ENCODE data around the gene CEMIP.
A peak's percentile ranks its signal among the peaks of the same experiment; 100 is the strongest.

Gene CEMIP

GRCh38 chr15:80929689-80930088 is 150.5 kb downstream of the CEMIP start:
- no peak for DNase-seq (ENCODE audit: low read depth in 2 of 2)

DNA sequence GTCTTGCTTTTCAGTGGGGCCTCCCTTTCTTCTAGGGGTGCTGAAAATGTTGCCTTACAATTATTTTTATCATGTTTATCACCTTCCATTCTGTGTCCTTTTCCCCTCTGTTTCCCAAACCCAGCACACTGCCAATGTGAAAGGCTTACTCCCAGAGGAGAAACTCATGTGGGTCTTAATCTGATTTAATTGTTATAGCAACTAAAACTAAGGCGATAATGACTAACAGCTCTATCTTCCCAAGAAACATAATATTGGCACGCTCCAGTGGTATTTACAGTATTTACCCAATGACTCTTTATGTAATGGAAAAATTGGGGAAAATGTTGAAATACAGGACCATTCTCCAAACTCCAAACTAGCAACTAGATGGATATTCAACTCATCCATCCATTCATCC is 152.0 kb downstream of the CEMIP start:
- DNase-seq (ENCODE audit: low read depth in 2 of 2), result no peak

- DNase-seq (ENCODE audit: low read depth in 2 of 2), result no peak
Observed at GRCh38 chr15:80931721-80932512, 152.7 kb downstream of the CEMIP start.

DNA sequence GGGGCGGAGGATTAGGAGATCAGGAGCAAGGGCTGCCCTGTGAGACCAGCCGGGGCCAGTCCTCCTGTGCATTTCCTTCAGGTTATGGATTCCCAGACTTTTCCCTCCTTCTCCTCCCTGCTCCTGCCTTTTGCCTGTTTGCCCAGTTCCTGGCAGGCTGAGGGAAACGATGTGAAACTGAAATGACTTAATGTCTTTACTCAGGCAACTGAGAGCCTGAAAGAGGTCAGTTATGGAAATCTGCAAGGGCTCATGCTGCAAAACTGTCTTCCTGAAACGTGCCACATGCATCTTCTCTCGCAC is 153.3 kb downstream of the CEMIP start:
- no peak for DNase-seq (ENCODE audit: low read depth in 2 of 2)

GRCh38 chr15:80932989-80933388 is 153.8 kb downstream of the CEMIP start:
- no peak for DNase-seq (ENCODE audit: low read depth in 2 of 2)

GRCh38 chr15:80934761-80935221 is 155.6 kb downstream of the CEMIP start:
- DNase-seq (ENCODE audit: low read depth in 2 of 2), result peak; percentile 23 to 25

DNA sequence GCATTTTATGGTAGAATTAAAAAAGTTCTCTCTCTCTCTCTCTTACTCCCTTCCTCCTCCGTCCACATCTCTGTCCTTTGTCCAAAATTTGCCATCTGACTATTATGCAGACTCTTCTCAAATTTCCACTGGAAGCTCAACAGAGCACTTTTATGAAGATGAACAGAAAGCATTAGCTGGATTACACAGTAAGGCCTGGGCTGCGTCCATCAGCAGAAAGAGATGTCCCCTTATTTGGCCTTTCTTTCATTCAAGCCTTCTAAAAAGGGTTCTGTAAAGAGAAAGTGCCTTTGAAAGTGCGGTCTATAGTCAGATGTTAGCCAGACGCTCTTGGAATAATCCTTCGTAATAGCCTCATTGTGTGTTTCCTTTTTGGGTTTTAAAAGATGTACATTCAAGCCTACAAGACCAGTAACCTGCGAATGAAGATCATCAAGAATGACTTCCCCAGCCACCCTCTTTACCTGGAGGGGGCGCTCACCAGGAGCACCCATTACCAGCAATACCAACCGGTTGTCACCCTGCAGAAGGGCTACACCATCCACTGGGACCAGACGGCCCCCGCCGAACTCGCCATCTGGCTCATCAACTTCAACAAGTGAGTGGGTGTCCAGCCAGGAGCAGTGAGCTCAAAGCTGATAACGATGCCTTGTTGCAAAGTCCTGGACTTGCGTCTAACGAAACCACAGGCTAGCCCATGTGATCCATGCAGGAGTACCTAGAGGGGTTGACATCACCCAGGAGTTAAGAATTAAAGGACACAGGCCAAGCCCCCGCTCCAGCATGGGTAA is 157.3 kb downstream of the CEMIP start:
- DNase-seq (ENCODE audit: low read depth in 2 of 2), result no peak

DNA sequence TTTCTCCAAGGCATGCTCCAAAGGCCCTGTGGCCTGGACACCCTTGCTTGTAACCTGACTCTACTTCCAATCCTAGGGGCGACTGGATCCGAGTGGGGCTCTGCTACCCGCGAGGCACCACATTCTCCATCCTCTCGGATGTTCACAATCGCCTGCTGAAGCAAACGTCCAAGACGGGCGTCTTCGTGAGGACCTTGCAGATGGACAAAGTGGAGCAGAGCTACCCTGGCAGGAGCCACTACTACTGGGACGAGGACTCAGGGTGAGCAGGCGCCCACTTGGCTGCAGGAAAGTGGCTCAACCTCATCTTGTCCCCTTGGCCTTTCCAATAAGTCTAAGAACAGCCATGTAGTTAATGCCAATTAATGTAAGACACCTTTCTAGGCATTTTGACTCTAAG is 158.5 kb downstream of the CEMIP start:
- DNase-seq (ENCODE audit: low read depth in 2 of 2), result no peak

DNA sequence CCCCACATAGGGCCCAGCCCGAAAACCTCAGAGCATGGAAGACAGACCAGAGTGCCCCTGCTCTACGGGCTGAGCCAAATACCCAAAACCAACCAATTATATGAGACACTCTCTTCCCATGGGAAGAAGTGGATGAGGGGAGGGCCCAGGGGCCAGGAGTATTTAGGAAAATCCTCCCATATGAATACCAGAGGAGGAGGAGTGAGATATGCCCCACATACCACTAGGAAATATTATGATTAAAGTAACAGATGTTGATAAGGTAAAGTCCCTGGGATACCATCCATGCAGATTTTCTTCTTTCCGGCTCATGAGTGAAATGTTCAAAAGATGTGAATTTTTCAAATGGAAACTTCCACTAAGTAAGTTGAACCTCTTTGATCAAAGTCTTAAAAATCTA is 160.0 kb downstream of the CEMIP start:
- DNase-seq (ENCODE audit: low read depth in 2 of 2), result no peak

DNA sequence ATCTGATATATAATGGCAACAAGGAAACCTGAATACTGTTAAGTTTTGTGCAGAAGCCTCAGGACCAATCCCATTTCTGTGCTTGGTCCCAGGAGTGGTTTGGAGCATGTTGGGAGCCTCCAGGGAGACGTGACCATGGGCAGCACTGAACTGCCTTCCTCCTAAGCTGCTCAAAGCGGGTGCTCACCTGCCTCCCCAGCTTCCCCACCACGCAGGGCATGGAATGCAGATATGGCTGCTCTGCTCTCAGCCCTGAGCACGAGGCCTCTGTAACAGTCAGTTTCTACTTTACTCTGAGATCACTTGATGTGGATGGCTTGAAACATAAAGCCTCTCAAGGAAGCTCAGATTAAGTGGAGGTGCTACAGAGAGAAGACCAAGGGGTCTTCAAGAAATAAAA is 161.2 kb downstream of the CEMIP start:
- DNase-seq (ENCODE audit: low read depth in 2 of 2), result no peak

GRCh38 chr15:80940851-80941250 is 161.7 kb downstream of the CEMIP start:
- DNase-seq (ENCODE audit: low read depth in 2 of 2), result no peak

DNA sequence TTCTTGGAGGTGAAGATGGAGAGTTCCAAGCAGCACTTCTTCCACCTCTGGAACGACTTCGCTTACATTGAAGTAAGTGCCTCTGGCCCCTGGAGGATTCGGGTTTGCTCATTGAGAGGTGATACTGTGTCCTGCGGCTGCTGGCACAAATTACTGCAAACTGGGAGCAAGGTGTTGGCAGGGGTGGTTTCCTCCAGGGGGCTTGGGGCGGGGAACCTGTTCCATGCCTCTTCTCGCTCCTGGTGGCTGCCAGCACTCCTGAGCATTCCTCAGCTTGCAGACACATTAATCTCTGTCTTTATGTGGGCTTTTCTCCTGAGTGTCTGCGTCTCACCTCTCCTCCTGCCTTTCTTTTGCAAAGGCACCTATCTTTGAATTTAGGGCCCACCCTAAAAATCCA is 163.1 kb downstream of the CEMIP start:
- no peak for DNase-seq (ENCODE audit: low read depth in 2 of 2)

GRCh38 chr15:80942746-80943565 is 163.8 kb downstream of the CEMIP start:
- DNase-seq (ENCODE audit: low read depth in 2 of 2), result no peak

- no peak for DNase-seq (ENCODE audit: low read depth in 2 of 2)
Observed at GRCh38 chr15:80944818-80945217, 165.6 kb downstream of the CEMIP start.

DNA sequence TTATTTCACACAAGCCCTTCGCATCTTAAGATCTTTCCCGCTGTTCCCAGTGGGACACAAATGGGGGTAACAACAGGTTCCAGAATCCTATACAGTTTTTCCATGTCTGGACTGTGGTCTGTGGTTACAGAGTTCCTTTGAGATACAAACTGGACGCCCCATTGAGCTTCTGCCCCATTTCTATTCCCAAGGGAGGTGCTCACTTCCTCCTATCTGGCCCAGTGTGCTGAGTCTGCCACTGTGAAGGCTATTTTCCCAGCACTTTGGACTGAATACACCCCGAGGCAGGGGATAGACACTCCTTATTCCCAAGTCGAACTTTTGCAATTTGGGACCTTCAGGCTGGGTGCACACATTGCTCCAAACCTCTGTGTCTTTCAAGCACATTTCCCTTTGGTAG is 166.4 kb downstream of the CEMIP start:
- no peak for DNase-seq (ENCODE audit: low read depth in 2 of 2)

GRCh38 chr15:80946576-80946975 is 167.4 kb downstream of the CEMIP start:
- no peak for DNase-seq (ENCODE audit: low read depth in 2 of 2)

GRCh38 chr15:80948651-80949292 is 169.6 kb downstream of the CEMIP start:
- no peak for DNase-seq (ENCODE audit: low read depth in 2 of 2)

- no peak for DNase-seq (ENCODE audit: low read depth in 2 of 2)
Observed at GRCh38 chr15:80949756-80950155, 170.6 kb downstream of the CEMIP start.

GRCh38 chr15:80950291-80951078 is 171.3 kb downstream of the CEMIP start:
- DNase-seq (ENCODE audit: low read depth in 2 of 2), result no peak

- no peak for DNase-seq (ENCODE audit: low read depth in 2 of 2)
Observed at GRCh38 chr15:80951941-80952340, 172.8 kb downstream of the CEMIP start.
